Loucy (cell line): ENCODE data around the gene THAP4.
"Not testable (repeated sequence)": the region's sequence is repeated elsewhere in the genome, so short reads cannot be mapped to it uniquely, and the experiment has no call there.

Source experiments
- H2AFZ ChIP-seq: fragments of 200-600 bp; sonication (generic); 2 replicates; pipeline ENCODE4 v1.6.0; 2016; ENCODE audit warnings: antibody characterized with exemption, mild to moderate bottlenecking, low read length, moderate library complexity
- H3F3A ChIP-seq: fragments of 200-600 bp; 2 replicates; pipeline ENCODE4 v1.6.0; 2016; ENCODE audit warnings: antibody characterized with exemption, low read depth, mild to moderate bottlenecking
- H3K27me3 ChIP-seq: fragments of 200-600 bp; sonication (generic); 2 replicates; pipeline ENCODE4 v1.6.1; 2014; ENCODE audit warnings: low read length, mild to moderate bottlenecking; ENCODE audit not compliant: insufficient read depth, poor library complexity, severe bottlenecking
- H3K36me3 ChIP-seq: fragments of 200-600 bp; sonication (generic); 2 replicates; pipeline ENCODE4 v1.6.1; 2016; ENCODE audit warnings: low read length; ENCODE audit not compliant: insufficient read depth
- H3K4me1 ChIP-seq: fragments of 200-600 bp; sonication (generic); 2 replicates; pipeline ENCODE4 v1.5.1; 2014; ENCODE audit warnings: low read length, mild to moderate bottlenecking; ENCODE audit not compliant: insufficient read depth, poor library complexity, severe bottlenecking
- H3K4me2 ChIP-seq: fragments of 200-600 bp; sonication (generic); 2 replicates; pipeline ENCODE4 v1.6.0; 2014; ENCODE audit warnings: antibody characterized with exemption, low read length, low read depth, mild to moderate bottlenecking; ENCODE audit not compliant: poor library complexity, severe bottlenecking
- H3K4me3 ChIP-seq: fragments of 200-600 bp; sonication (generic); 2 replicates; pipeline ENCODE4 v1.5.1; 2014; ENCODE audit warnings: low read length, mild to moderate bottlenecking, mixed read lengths; ENCODE audit not compliant: poor library complexity, severe bottlenecking
- H3K79me2 ChIP-seq: fragments of 200-600 bp; sonication (generic); 2 replicates; pipeline ENCODE4 v1.6.1; 2014; ENCODE audit warnings: low read length; ENCODE audit not compliant: insufficient read depth
- H3K9ac ChIP-seq: fragments of 200-600 bp; sonication (generic); 2 replicates; pipeline ENCODE4 v1.6.0; 2014; ENCODE audit warnings: mild to moderate bottlenecking, low read depth, low read length, moderate library complexity; ENCODE audit not compliant: poor library complexity, severe bottlenecking
- H3K9me2 ChIP-seq: fragments of 200-600 bp; sonication (generic); replicated peaks from 2 replicates; pipeline ENCODE4 v1.6.1; 2016; ENCODE audit warnings: low read depth, low read length, mixed read lengths
- H3K9me3 ChIP-seq: fragments of 200-600 bp; sonication (generic); 2 replicates; pipeline ENCODE4 v1.6.1; 2014; ENCODE audit warnings: mild to moderate bottlenecking, antibody characterized with exemption, low read length, low read depth; ENCODE audit not compliant: insufficient read depth
- H4K20me1 ChIP-seq: fragments of 200-600 bp; sonication (generic); 2 replicates; pipeline ENCODE4 v1.6.0; 2014; ENCODE audit warnings: antibody characterized with exemption, low read length, mild to moderate bottlenecking; ENCODE audit not compliant: insufficient read depth, poor library complexity, severe bottlenecking
- CTCF ChIP-seq: fragments of 200-600 bp; sonication (generic); conservative IDR thresholded peaks from 2 replicates; pipeline ENCODE4 v1.5.1; 2014; ENCODE audit warnings: mild to moderate bottlenecking, antibody characterized with exemption, low read length
- EZH2phosphoT487 ChIP-seq: fragments of 200-600 bp; IDR thresholded peaks from 2 replicates; pipeline ENCODE4 v1.6.1; 2018; ENCODE audit warnings: antibody characterized with exemption, mild to moderate bottlenecking, moderate library complexity, borderline replicate concordance

The THAP4 gene

GRCh38 chr2:241574911-241575623 is 61.9 kb downstream of the THAP4 start:
- Histone ChIP-seq H3K9me3 (no peaks in the 10 kb centered on the region), H3K4me1 (peaks cover 6% of the 10 kb centered on the region), H2AFZ (no peak overlapping the region), H3K36me3 (no peaks in the 10 kb centered on the region), H3K4me2 (no peak overlapping the region), H3K9ac (no peak overlapping the region), H3F3A (no peaks in the 10 kb centered on the region), H3K4me3 (no peak overlapping the region), H3K27me3 (no peaks in the 10 kb centered on the region), H4K20me1 (no peaks in the 10 kb centered on the region), H3K9me2 (no peaks in the 10 kb centered on the region), H3K79me2 (no peaks in the 10 kb centered on the region)
- TF ChIP-seq CTCF, result no peak
- TF ChIP-seq EZH2phosphoT487, result no peak

DNA sequence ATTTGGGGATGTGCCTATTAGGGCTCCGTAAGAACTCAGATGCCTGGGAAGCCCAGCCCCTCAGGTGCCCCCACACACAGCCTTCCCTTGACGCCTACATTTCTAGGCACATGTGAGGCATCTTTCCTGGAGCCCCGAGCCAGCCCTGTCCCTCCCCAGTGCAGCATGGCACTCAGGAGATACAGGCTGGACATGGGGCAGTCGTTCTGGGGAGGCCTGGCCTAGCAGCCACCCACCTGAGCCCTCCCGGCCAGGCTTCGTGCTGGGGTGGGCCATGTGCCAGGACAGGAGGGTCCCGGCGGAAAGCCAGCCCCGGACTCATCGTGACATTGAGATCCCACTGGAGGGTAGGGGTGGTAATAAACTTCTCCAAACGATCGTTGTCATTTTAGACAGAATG is 63.2 kb downstream of the THAP4 start:
- no peak overlapping the region for H3K4me3 ChIP-seq
- H3K36me3 ChIP-seq, result no peaks in the 10 kb centered on the region
- H3K9me3 ChIP-seq, result no peaks in the 10 kb centered on the region
- H3K9me2 ChIP-seq, result no peaks in the 10 kb centered on the region
- H3F3A ChIP-seq, result no peaks in the 10 kb centered on the region
- H3K4me1 ChIP-seq, result peaks cover 6% of the 10 kb centered on the region
- H3K79me2 ChIP-seq, result no peaks in the 10 kb centered on the region
- no peak overlapping the region for H3K4me2 ChIP-seq
- no peaks in the 10 kb centered on the region for H3K27me3 ChIP-seq
- TF ChIP-seq CTCF (no peak), EZH2phosphoT487 (no peak)
- no peak overlapping the region for H2AFZ ChIP-seq
- H4K20me1 ChIP-seq, result no peaks in the 10 kb centered on the region
- H3K9ac ChIP-seq, result no peak overlapping the region

- not testable (repeated sequence) for H3K9me2 ChIP-seq, H2AFZ ChIP-seq, H3K9me3 ChIP-seq, H3K4me2 ChIP-seq, H4K20me1 ChIP-seq, H3K36me3 ChIP-seq, H3K4me3 ChIP-seq, H3F3A ChIP-seq, H3K9ac ChIP-seq, H3K79me2 ChIP-seq, H3K27me3 ChIP-seq, H3K4me1 ChIP-seq
Observed at GRCh38 chr2:241572915-241573651, 63.9 kb downstream of the THAP4 start.
